SH-SY5Y (cell line): ENCODE data around the gene MYO1E.

ENCODE experiments used
- GATA2 ChIP-seq: IDR thresholded peaks from 2 replicates; pipeline ENCODE4 v1.6.1; 2011; ENCODE audit warnings: mild to moderate bottlenecking, low read depth, low read length
- GATA3 ChIP-seq: IDR thresholded peaks from 2 replicates; pipeline ENCODE4 v1.6.1; 2011; ENCODE audit warnings: low read depth, mild to moderate bottlenecking, low read length, moderate library complexity

- TF ChIP-seq GATA2 (no peak), GATA3 (no peak)
These were observed 73.8 kb downstream of the MYO1E start for GRCh38 chr15:59298854-59299250.
